ENCODE data around the gene NCKAP1.

Gene NCKAP1

GRCh38 chr2:183033951-183034350, 4.3 kb downstream of the NCKAP1 start:
- no peak for DNase-seq (ENCODE audit: low read depth in 1 of 2, low spot score in 1 of 2)
- TF ChIP-seq GABPA (IDR thresholded peaks at IDR 0.05; ENCODE audit: low read depth) (no peak), CTCF (IDR thresholded peaks at IDR 0.05; ENCODE audit: insufficient read depth, low read length) (no peak), SPI1 (IDR thresholded peaks at IDR 0.05; ENCODE audit: borderline replicate concordance, low read depth) (no peak), REST (IDR thresholded peaks at IDR 0.05; ENCODE audit: insufficient replicate concordance, low read depth) (no peak), POLR2AphosphoS5 (IDR thresholded peaks at IDR 0.05; ENCODE audit: low read depth) (no peak)
- H3K27ac ChIP-seq (replicated peaks), result no peak overlapping the region
- H3K27me3 ChIP-seq (ENCODE audit: insufficient read depth, poor library complexity, severe bottlenecking), result peaks cover 51% of the 10 kb centered on the region
- no peak overlapping the region for H3K4me3 ChIP-seq (replicated peaks; ENCODE audit: insufficient read depth, low read length)

- no peak overlapping the region for H3K27ac ChIP-seq (replicated peaks)
These were observed 6.1 kb downstream of the NCKAP1 start for GRCh38 chr2:183031911-183032794.

More at GRCh38 chr2:183031911-183032794, 6.1 kb downstream of the NCKAP1 start:
- H3K4me3 ChIP-seq (replicated peaks; ENCODE audit: insufficient read depth, low read length), result no peak overlapping the region
- no peak for DNase-seq (ENCODE audit: low read depth in 1 of 2, low spot score in 1 of 2)
- peaks cover 43% of the 10 kb centered on the region for H3K27me3 ChIP-seq (ENCODE audit: insufficient read depth, poor library complexity, severe bottlenecking)
- no peak for TF ChIP-seq CTCF (IDR thresholded peaks at IDR 0.05; ENCODE audit: insufficient read depth, low read length)
- TF ChIP-seq REST (IDR thresholded peaks at IDR 0.05; ENCODE audit: insufficient replicate concordance, low read depth), result no peak
- no peak for TF ChIP-seq GABPA (IDR thresholded peaks at IDR 0.05; ENCODE audit: low read depth)
- TF ChIP-seq POLR2AphosphoS5 (IDR thresholded peaks at IDR 0.05; ENCODE audit: low read depth), result no peak
